ENCODE data around the gene LRP5.
"Not testable (repeated sequence)": the region's sequence is repeated elsewhere in the genome, so short reads cannot be mapped to it uniquely, and the experiment has no call there.

The LRP5 gene

GRCh38 chr11:68271023-68271780, 41.2 kb upstream of the LRP5 start:
- TF ChIP-seq POLR2AphosphoS5 (IDR thresholded peaks at IDR 0.05; ENCODE audit: low read depth, low read length) = no peak
- TF ChIP-seq TAF1 (IDR thresholded peaks at IDR 0.05; ENCODE audit: borderline replicate concordance, low read depth, low read length) = no peak
- no peak for TF ChIP-seq POLR2A (IDR thresholded peaks at IDR 0.05; ENCODE audit: low read depth, low read length)
- FAIRE-seq = peak; percentile 85
- peak; percentile 63 for DNase-seq (ENCODE audit: insufficient read length)

DNA sequence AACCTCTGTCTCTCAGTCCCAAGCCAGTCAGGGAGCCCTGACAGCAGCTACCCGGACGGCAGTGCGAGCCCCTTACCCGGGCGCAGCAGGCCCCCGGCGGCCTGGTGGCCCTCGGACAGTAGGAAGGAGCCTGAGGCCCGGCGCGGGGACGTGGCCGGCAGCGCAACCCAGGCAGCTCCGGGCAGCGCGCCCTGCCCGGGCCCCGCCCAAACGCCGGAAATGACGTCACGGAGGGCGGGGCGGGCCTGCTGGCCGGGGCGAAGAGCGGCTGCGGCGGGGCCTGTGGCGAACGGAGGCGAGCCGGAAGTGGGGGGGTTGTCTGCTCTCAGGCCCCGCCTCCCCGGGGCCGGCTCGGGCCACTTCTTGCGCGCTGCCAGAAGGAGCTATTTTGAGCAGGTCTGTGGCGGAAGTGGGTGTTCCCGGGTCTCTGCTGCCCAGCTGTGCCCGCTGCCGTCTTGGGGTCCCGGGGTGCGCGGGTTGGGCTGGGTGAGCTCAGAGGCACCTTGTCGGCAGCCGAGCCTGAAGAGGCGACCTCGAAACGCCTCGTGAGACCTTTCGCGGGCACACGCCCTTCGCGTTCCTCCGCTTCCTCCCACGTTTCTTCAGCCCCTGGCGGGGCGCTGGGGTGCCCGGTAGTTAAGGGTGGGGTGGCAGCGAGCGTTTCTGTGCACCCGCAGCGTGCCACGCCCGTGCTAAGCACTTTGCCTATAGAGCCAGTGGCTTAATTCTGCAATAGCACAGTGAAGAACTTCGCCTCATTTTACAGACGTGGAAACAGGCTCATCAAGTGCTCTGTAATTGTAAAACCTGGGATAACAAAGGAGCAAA, 40.4 kb upstream of the LRP5 start, which contains the start of gene C11orf24:
TSS of gene C11orf24 (minus strand) at position 193 of the 828 bp plus-strand sequence. CDS start 8,206 bp downstream, outside the sequence.
- TF ChIP-seq POLR2A (IDR thresholded peaks at IDR 0.05; ENCODE audit: low read depth, low read length) (peak; percentile 80; the same call in 1 of the 2 replicates), POLR2AphosphoS5 (IDR thresholded peaks at IDR 0.05; ENCODE audit: low read depth, low read length) (peak; percentile 89), TAF1 (IDR thresholded peaks at IDR 0.05; ENCODE audit: borderline replicate concordance, low read depth, low read length) (no peak; the same call in none of the 2 replicates)
- FAIRE-seq = peak; percentile 91
- peak; percentile 93 for DNase-seq (ENCODE audit: insufficient read length)

- DNase-seq (ENCODE audit: insufficient read length) = no peak
- no peak for TF ChIP-seq POLR2AphosphoS5 (IDR thresholded peaks at IDR 0.05; ENCODE audit: low read depth, low read length)
- no peak for TF ChIP-seq TAF1 (IDR thresholded peaks at IDR 0.05; ENCODE audit: borderline replicate concordance, low read depth, low read length)
- 0 out of 2 replicates have a peak, but pooled peaks have one; percentile 14 for TF ChIP-seq POLR2A (IDR thresholded peaks at IDR 0.05; ENCODE audit: low read depth, low read length)
- peak; percentile 60 for FAIRE-seq
Measured at GRCh38 chr11:68273026-68273738, 39.2 kb upstream of the LRP5 start.

GRCh38 chr11:68274306-68274705, 38.1 kb upstream of the LRP5 start:
- no peak for DNase-seq (ENCODE audit: insufficient read length)
- no peak for FAIRE-seq
- no peak for TF ChIP-seq POLR2AphosphoS5 (IDR thresholded peaks at IDR 0.05; ENCODE audit: low read depth, low read length)

DNA sequence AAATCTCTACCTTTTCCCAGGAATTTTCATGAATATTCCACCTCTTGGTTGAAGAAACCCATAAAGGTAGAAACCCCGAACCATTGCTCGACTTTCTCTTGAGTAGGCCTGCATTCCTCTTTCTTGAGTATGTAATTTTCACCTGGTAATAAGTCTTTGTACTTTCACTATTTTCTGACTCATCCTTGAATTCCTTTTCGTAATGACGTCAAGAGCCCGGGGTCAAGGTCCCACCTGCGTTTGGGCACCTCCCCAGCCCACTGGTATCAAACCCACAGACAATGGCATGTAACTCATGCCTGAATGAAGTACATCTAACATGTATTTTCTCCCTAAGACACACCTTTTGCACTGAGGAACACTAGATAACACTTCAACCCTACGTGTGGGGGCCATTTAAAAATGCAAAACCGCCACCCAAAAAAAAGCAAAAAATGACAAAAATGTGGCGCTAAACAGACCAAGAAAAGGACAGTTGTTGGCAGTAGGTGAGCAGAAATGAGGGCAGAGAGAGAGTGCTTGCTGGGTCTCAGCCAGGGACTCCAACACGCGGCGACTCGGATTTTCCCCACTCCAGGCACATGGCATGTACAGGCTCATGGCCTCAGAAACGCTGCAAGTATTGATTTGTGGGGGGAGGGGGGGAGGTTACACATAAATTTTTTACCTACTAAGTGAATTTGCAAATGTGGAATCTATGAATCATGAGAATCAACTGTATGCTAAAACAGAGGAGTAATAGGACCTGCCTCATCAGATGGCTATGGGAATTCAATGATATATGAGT, 36.5 kb upstream of the LRP5 start:
- FAIRE-seq = no peak
- no peak for DNase-seq (ENCODE audit: insufficient read length)

GRCh38 chr11:68276861-68277260, 35.5 kb upstream of the LRP5 start:
- FAIRE-seq = no peak
- DNase-seq (ENCODE audit: insufficient read length) = no peak
- TF ChIP-seq TAF1 (IDR thresholded peaks at IDR 0.05; ENCODE audit: borderline replicate concordance, low read depth, low read length) (no peak), POLR2A (IDR thresholded peaks at IDR 0.05; ENCODE audit: low read depth, low read length) (no peak)

More for the DNA sequence above, 36.5 kb upstream of the LRP5 start:
- no peak for TF ChIP-seq POLR2AphosphoS5 (IDR thresholded peaks at IDR 0.05; ENCODE audit: low read depth, low read length)
- no peak for TF ChIP-seq TAF1 (IDR thresholded peaks at IDR 0.05; ENCODE audit: borderline replicate concordance, low read depth, low read length)
- no peak for TF ChIP-seq POLR2A (IDR thresholded peaks at IDR 0.05; ENCODE audit: low read depth, low read length)

- TF ChIP-seq POLR2AphosphoS5 (IDR thresholded peaks at IDR 0.05; ENCODE audit: low read depth, low read length) = no peak
- no peak for TF ChIP-seq POLR2A (IDR thresholded peaks at IDR 0.05; ENCODE audit: low read depth, low read length)
- no peak for TF ChIP-seq TAF1 (IDR thresholded peaks at IDR 0.05; ENCODE audit: borderline replicate concordance, low read depth, low read length)
- DNase-seq (ENCODE audit: insufficient read length) (no peak), FAIRE-seq (no peak)
Measured at GRCh38 chr11:68279676-68280075, 32.7 kb upstream of the LRP5 start.

DNA sequence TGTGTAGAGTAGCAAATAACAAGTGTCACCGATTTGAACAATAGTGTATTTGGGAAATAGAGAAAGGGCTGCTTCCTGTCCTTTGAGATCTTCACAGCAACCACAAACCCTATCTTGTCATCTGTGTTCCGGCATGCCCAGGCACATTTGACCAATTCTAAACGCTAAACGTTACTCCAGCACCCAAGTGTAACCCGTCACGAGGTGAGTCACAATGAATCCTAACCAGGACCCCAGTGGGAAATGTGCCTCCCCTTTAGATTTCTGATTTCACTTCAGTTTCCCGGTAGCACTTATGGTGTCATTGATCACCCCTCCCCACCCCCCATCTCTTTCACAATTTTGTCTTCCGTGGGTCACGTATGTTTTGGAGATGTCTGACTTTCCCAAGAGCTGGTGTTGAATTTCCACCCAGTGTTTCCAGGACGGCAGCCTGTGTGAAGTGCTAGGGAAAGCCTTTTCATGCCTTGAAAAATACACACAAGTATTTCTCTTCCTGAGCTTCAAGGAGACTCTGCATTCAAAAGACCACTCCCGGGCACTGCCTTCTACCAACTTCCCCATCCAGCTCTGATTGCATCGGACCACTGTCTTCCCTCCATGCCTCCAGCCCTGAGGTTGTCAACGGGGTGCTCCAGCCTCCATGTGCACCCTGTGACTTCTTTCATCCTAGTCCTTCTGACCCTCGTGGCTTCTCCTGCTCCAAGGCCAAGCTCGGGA, 30.1 kb upstream of the LRP5 start:
- peak; percentile 100 for FAIRE-seq
- TF ChIP-seq POLR2A (IDR thresholded peaks at IDR 0.05; ENCODE audit: low read depth, low read length) = 0 out of 2 replicates have a peak, but pooled peaks have one; percentile 30
- TF ChIP-seq TAF1 (IDR thresholded peaks at IDR 0.05; ENCODE audit: borderline replicate concordance, low read depth, low read length) = no peak
- TF ChIP-seq POLR2AphosphoS5 (IDR thresholded peaks at IDR 0.05; ENCODE audit: low read depth, low read length) = no peak
- DNase-seq (ENCODE audit: insufficient read length) = peak; percentile 60

- no peak for FAIRE-seq
- DNase-seq (ENCODE audit: insufficient read length) = no peak
- TF ChIP-seq POLR2A (IDR thresholded peaks at IDR 0.05; ENCODE audit: low read depth, low read length) (no peak), TAF1 (IDR thresholded peaks at IDR 0.05; ENCODE audit: borderline replicate concordance, low read depth, low read length) (no peak), POLR2AphosphoS5 (IDR thresholded peaks at IDR 0.05; ENCODE audit: low read depth, low read length) (no peak)
Measured at GRCh38 chr11:68282861-68283230, 29.5 kb upstream of the LRP5 start.

- FAIRE-seq; DNase-seq (ENCODE audit: insufficient read length): not testable (repeated sequence)
Measured at GRCh38 chr11:68284588-68284987, 27.8 kb upstream of the LRP5 start.

All from GM12892 (cell line).